Adrenal gland (tissue), 5 donors: ENCODE data around the gene CALM3.

Source experiments
- CTCF ChIP-seq, 6 experiments: fragments of 450-650 bp in 4 of 6; fragments of 200-600 bp in 2 of 6; sonication (generic) in 1 of 6; IDR thresholded peaks; 1 replicate in 5 of 6; 2 replicates in 1 of 6; pipeline versions ENCODE4 v1.5.1 to v1.8.0; 2016 to 2021; ENCODE audit warnings: antibody characterized with exemption in 6 of 6, mild to moderate bottlenecking in 2 of 6, moderate library complexity in 1 of 6
- POLR2A ChIP-seq, 2 donors: fragments of 450-650 bp; IDR thresholded peaks; one replicate each; pipeline ENCODE4 v1.6.1; 2017; ENCODE audit warnings: antibody characterized with exemption in 2 of 2, mild to moderate bottlenecking in 2 of 2, moderate library complexity in 1 of 2
- donor health status: DM: no; HTN: no; CAD: no.

DNA sequence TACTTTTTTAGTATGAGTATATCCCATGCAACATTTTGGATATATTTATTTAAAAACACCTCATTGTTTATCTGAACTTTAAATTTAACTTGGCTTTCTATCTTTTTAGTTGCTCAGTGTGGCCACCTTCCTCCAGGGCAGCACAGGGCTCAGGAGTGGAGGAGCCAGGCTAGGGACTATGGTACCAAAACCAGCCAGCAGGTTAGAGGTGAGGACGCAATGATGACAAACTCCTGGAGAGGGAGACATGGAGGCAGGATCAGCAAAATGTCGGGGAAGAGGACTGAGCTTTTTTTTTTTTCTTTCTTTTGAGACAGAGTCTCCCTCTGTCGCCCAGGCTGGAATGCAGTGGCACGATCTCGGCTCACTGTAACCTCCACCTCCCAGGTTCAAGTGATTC, 29.6 kb upstream of the CALM3 start:
- TF ChIP-seq CTCF (IDR thresholded peaks at IDR 0.05), result peak in 1 of 6 experiments; percentile 10
- TF ChIP-seq POLR2A (IDR thresholded peaks at IDR 0.05), result no peak
